ENCODE measurements around the gene KIF21A.

Gene KIF21A

DNA sequence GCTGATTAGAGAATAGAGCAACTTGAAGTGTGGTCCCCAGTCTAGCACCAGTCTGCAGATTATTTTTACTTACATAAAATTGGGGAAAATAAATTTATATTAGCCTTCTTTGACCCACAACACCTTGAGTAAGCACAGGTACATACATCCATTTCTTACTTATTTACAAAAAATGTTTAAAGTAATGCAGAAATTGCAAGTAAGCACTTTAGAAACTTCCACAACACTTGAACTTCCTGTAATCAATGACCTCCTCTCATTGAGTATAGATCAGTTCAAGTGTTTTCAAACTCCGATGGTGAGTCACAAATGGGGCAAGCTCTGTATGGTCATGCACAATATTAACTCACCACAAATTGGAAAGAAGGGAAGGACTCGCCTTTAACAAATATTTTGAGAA lies 83.3 kb downstream of the KIF21A start:
- TF ChIP-seq EZH2 (IDR thresholded peaks at IDR 0.05) (no peak), POLR2AphosphoS5 (IDR thresholded peaks at IDR 0.05; ENCODE audit: borderline replicate concordance, low read depth, low read length) (no peak), FOXP2 (optimal IDR thresholded peaks at IDR 0.05; ENCODE audit: control extremely low read depth, extremely low read length, insufficient read depth) (no peak)
- DNase-seq (ENCODE audit: low read depth, low spot score): no peak
- no peaks in the 10 kb centered on the region for H3K9me3 ChIP-seq (ENCODE audit: low read depth, low read length)
- H3K27ac ChIP-seq: no peak overlapping the region
- no peak overlapping the region for H3K4me3 ChIP-seq
- H3K36me3 ChIP-seq (ENCODE audit: insufficient read depth, low read length): peaks cover 7% of the 10 kb centered on the region; the same call in 1 of the 2 replicates
- no peak overlapping the region for H3K9ac ChIP-seq (ENCODE audit: insufficient read length)

GRCh38 chr12:39357041-39357440 lies 85.9 kb downstream of the KIF21A start:
- Histone ChIP-seq H3K4me3 (no peak overlapping the region), H3K9me3 (ENCODE audit: low read depth, low read length) (no peaks in the 10 kb centered on the region), H3K36me3 (ENCODE audit: insufficient read depth, low read length) (peaks cover 4% of the 10 kb centered on the region; the same call in 1 of the 2 replicates), H3K27ac (no peak overlapping the region), H3K9ac (ENCODE audit: insufficient read length) (no peak overlapping the region)
- no peak for DNase-seq (ENCODE audit: low read depth, low spot score)
- TF ChIP-seq POLR2AphosphoS5 (IDR thresholded peaks at IDR 0.05; ENCODE audit: borderline replicate concordance, low read depth, low read length): no peak
- TF ChIP-seq FOXP2 (optimal IDR thresholded peaks at IDR 0.05; ENCODE audit: control extremely low read depth, extremely low read length, insufficient read depth): no peak
- TF ChIP-seq EZH2 (IDR thresholded peaks at IDR 0.05): no peak

DNA sequence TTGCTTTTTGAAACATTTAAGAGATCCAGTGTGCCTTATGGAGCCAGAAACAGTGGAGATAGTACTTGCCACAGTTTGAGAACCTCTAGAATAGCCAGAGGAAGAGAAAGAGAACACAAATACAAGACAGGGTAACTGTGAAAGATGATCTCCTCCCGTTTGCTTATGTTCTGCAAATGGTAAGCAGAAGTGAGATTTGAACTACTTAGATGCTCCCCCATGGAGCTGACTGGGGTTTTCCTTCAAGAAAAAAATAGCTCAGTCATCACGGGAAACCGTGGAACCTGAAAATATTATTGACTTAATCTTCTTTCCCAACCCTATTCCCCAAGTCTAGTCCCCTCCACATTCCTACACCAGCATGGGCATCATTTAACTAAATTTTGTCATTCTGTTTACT lies 87.1 kb downstream of the KIF21A start:
- no peak overlapping the region for H3K9ac ChIP-seq (ENCODE audit: insufficient read length)
- H3K27ac ChIP-seq: no peak overlapping the region
- H3K4me3 ChIP-seq: no peak overlapping the region
- no peak for TF ChIP-seq EZH2 (IDR thresholded peaks at IDR 0.05)
- DNase-seq (ENCODE audit: low read depth, low spot score): no peak
- H3K36me3 ChIP-seq (ENCODE audit: insufficient read depth, low read length): no peaks in the 10 kb centered on the region
- no peaks in the 10 kb centered on the region for H3K9me3 ChIP-seq (ENCODE audit: low read depth, low read length)

DNA sequence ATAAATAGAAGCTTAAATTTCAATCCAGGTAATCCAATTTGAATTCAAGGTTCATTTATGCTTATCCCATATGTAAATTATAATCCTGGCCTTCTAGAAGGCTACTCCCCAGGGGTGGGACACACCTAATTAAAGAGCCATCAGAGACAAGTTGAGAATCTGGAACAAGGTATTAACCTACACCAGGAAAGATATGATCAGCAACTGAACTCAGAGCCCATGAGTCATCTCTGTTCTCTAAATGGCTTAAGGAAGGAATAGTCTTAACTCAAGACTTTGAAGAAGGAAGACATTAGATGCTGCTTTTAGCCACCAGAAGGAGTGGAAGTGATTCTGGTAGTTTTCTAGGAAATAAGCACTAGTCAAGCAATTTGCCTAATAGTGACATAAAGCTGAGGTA lies 88.0 kb downstream of the KIF21A start:
- no peak overlapping the region for H3K27ac ChIP-seq
- DNase-seq (ENCODE audit: low read depth, low spot score): no peak
- no peaks in the 10 kb centered on the region for H3K9me3 ChIP-seq (ENCODE audit: low read depth, low read length)
- H3K4me3 ChIP-seq: no peak overlapping the region
- H3K36me3 ChIP-seq (ENCODE audit: insufficient read depth, low read length): no peaks in the 10 kb centered on the region
- H3K9ac ChIP-seq (ENCODE audit: insufficient read length): no peak overlapping the region
- TF ChIP-seq EZH2 (IDR thresholded peaks at IDR 0.05) (no peak), POLR2AphosphoS5 (IDR thresholded peaks at IDR 0.05; ENCODE audit: borderline replicate concordance, low read depth, low read length) (no peak), FOXP2 (optimal IDR thresholded peaks at IDR 0.05; ENCODE audit: control extremely low read depth, extremely low read length, insufficient read depth) (no peak)

DNA sequence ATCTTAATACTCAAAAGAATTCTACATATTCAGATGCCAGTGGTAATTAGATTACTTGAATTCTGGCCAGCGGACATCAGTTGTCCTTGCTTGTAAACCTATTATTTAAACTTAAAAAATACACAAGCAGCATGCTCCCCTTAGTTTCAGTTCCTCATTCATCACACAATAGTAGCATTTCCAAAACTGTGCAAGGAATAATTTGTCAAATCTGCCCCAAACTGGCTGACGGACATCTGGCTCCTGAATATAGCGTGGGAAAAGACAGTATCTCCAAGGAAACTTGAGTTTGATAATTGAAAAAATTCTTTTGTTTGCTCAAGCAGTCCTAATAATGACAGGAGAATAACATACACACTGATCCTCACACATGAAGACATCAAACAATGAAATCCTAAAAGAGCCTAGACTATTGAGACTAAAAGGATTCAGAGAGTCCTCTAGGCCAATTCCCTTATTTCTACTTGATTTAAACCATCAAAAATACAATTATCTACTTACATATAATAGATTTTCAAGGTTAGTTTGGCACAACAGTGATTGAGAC lies 90.4 kb downstream of the KIF21A start:
- H3K4me3 ChIP-seq: no peak overlapping the region
- no peak overlapping the region for H3K27ac ChIP-seq
- H3K9ac ChIP-seq (ENCODE audit: insufficient read length): no peak overlapping the region
- H3K9me3 ChIP-seq (ENCODE audit: low read depth, low read length): no peaks in the 10 kb centered on the region
- DNase-seq (ENCODE audit: low read depth, low spot score): no peak
- no peak for TF ChIP-seq POLR2AphosphoS5 (IDR thresholded peaks at IDR 0.05; ENCODE audit: borderline replicate concordance, low read depth, low read length)
- no peak for TF ChIP-seq EZH2 (IDR thresholded peaks at IDR 0.05)
- no peak for TF ChIP-seq FOXP2 (optimal IDR thresholded peaks at IDR 0.05; ENCODE audit: control extremely low read depth, extremely low read length, insufficient read depth)
- no peaks in the 10 kb centered on the region for H3K36me3 ChIP-seq (ENCODE audit: insufficient read depth, low read length)

DNA sequence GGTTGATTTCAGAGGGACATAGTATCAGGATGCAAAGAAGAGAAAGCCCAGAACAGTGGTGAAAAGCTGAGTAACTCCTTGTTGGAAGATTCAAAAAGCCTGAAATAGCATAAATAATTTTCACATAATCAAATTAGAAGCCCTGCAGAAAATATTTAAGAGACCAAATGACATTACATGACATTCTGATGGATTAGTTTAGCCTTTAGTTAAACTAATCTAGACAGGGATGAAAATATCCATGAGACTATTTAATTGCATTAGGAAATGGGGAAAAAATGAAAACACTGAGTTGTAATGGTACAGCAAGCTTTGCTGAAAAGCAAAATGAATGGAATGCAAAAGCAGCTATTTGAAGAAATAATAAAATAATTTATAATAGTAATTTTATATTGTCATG lies 91.8 kb downstream of the KIF21A start:
- no peak overlapping the region for H3K27ac ChIP-seq
- H3K4me3 ChIP-seq: no peak overlapping the region
- H3K36me3 ChIP-seq (ENCODE audit: insufficient read depth, low read length): no peaks in the 10 kb centered on the region
- TF ChIP-seq POLR2AphosphoS5 (IDR thresholded peaks at IDR 0.05; ENCODE audit: borderline replicate concordance, low read depth, low read length): no peak
- TF ChIP-seq EZH2 (IDR thresholded peaks at IDR 0.05): no peak
- TF ChIP-seq FOXP2 (optimal IDR thresholded peaks at IDR 0.05; ENCODE audit: control extremely low read depth, extremely low read length, insufficient read depth): no peak
- no peak for DNase-seq (ENCODE audit: low read depth, low spot score)
- no peak overlapping the region for H3K9ac ChIP-seq (ENCODE audit: insufficient read length)
- H3K9me3 ChIP-seq (ENCODE audit: low read depth, low read length): no peaks in the 10 kb centered on the region

DNA sequence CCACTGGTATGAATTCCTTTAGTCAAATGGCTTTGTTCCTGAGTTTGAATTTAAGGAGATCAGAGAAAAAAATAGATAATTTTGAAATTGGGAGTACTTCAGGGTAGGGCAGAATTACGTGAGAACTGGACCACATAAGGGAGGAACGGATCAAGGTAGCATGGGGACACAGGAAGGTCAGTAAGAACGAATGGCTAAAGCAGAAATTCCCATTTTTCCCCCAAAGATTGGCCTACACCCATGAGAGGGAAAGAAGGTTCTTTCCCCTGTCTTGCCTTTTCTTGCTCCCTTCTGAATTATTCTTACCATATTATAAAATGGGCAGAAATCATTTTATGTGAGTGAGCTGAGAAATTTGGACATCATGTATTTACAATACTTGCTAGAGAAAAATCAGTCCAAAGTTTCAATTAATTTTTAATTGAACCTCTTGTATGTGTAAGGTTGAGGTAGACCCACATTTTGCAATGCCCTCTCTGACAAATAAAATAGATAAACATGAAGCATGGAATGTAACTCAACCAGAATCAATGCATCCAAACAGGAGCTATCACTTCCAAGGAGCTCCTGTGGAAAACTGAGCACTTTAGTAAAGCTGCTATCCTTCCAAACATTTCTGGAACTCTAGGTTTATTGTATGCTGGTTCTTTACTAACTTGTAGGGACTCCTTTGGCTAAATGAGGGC lies 93.8 kb downstream of the KIF21A start:
- Histone ChIP-seq H3K9me3 (ENCODE audit: low read depth, low read length) (no peaks in the 10 kb centered on the region), H3K36me3 (ENCODE audit: insufficient read depth, low read length) (no peaks in the 10 kb centered on the region), H3K4me3 (no peak overlapping the region), H3K9ac (ENCODE audit: insufficient read length) (no peak overlapping the region), H3K27ac (no peak overlapping the region)
- no peak for DNase-seq (ENCODE audit: low read depth, low spot score)
- TF ChIP-seq POLR2AphosphoS5 (IDR thresholded peaks at IDR 0.05; ENCODE audit: borderline replicate concordance, low read depth, low read length) (no peak), EZH2 (IDR thresholded peaks at IDR 0.05) (no peak), FOXP2 (optimal IDR thresholded peaks at IDR 0.05; ENCODE audit: control extremely low read depth, extremely low read length, insufficient read depth) (no peak)

- DNase-seq (ENCODE audit: low read depth, low spot score): no peak
- Histone ChIP-seq H3K9ac (ENCODE audit: insufficient read length) (no peak overlapping the region), H3K4me3 (no peak overlapping the region), H3K36me3 (ENCODE audit: insufficient read depth, low read length) (no peaks in the 10 kb centered on the region), H3K27ac (no peak overlapping the region), H3K9me3 (ENCODE audit: low read depth, low read length) (no peaks in the 10 kb centered on the region)
- TF ChIP-seq POLR2AphosphoS5 (IDR thresholded peaks at IDR 0.05; ENCODE audit: borderline replicate concordance, low read depth, low read length) (no peak), EZH2 (IDR thresholded peaks at IDR 0.05) (no peak)
Measured at GRCh38 chr12:39348523-39348922, 94.4 kb downstream of the KIF21A start.

- no peak for DNase-seq (ENCODE audit: low read depth, low spot score)
- Histone ChIP-seq H3K9me3 (ENCODE audit: low read depth, low read length) (no peaks in the 10 kb centered on the region), H3K27ac (no peak overlapping the region), H3K4me3 (no peak overlapping the region), H3K9ac (ENCODE audit: insufficient read length) (no peak overlapping the region), H3K36me3 (ENCODE audit: insufficient read depth, low read length) (peaks cover 3% of the 10 kb centered on the region; the same call in 1 of the 2 replicates)
- TF ChIP-seq FOXP2 (optimal IDR thresholded peaks at IDR 0.05; ENCODE audit: control extremely low read depth, extremely low read length, insufficient read depth) (no peak), EZH2 (IDR thresholded peaks at IDR 0.05) (no peak), POLR2AphosphoS5 (IDR thresholded peaks at IDR 0.05; ENCODE audit: borderline replicate concordance, low read depth, low read length) (no peak)
Measured at GRCh38 chr12:39344926-39345325, 98.0 kb downstream of the KIF21A start.
